Measurements from ENCODE around the gene DHX35. TPM values are rescaled to one million over a fixed set of nuclear protein-coding genes. Genes with fewer than 3 reads are reported as not detected.

Gene DHX35
- total and polyA plus RNA-seq, 2 of the 4 experiments (the other 2 are of a cell fraction), result 9.1 to 13.5 TPM

DNA sequence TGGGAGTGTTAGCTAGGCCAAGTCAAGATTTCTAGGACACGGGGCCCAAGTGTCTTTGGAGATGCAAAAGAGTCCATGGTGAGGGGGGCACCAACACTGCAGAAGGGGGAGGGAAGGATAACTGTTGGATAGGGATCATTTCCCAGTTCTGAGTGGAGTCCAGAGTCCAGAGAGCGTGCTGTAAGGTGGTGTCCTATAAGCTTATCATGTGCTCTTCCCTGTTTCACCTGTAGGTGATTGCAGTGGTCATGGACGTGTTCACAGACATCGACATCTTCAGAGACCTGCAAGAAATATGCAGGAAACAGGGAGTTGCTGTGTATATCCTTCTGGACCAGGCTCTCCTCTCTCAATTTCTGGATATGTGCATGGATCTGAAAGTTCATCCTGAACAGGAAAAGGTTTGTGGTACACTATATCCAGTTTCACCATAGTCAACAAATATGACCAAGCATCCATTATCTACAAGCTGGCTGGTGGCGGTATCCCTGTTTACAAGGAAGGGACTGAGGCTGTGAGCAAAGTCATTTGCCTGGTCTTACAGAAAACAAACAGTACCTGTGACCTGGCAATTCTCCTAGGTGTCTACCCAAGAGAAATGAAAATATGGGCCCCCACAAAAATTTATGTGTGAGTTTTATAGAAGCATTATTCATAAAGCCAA lies 20.3 kb upstream of the DHX35 start:
- ChIA-PET CTCF (no interaction called here), POLR2A (ENCODE audit: unreplicated experiment) (no interaction called here)
- no peaks in the 10 kb centered on the region for H3K27me3 ChIP-seq (ENCODE audit: control insufficient read depth, insufficient read depth, low read length)
- peaks cover 49 to 63% of the 10 kb centered on the region in 2 experiments for H3K79me1 ChIP-seq (ENCODE audit: low read depth in 1 of 2, low read length in 2 of 2)
- H2BK120ac ChIP-seq (ENCODE audit: low read depth, low read length), result no peak overlapping the region
- peaks cover 1% of the 10 kb centered on the region; the same call in 1 of the 2 replicates for H3K36me3 ChIP-seq (ENCODE audit: control insufficient read depth, insufficient read depth, low read length)
- no TSS peak for BruUV-seq (replicated peaks)
- H4K5ac ChIP-seq (ENCODE audit: low read depth, low read length), result no peak overlapping the region
- in situ Hi-C loops (cut with MboI; ENCODE audit: low sequenced_read_pairs), result no loop called here
- 0 out of 2 replicates have a peak, but pooled peaks cover 2% of the 10 kb centered on the region for H3K4me1 ChIP-seq (ENCODE audit: control insufficient read depth, insufficient read depth, low read length)
- WGBS, 2 experiments (ENCODE audit: extremely low coverage in 2 of 2, insufficient read length in 1 of 2), result no CpG with 5 or more reads among the region's 5 CpGs
- no peak overlapping the region for H2AFZ ChIP-seq (replicated peaks; ENCODE audit: low read length, poor library complexity)
- no peak overlapping the region for H2BK15ac ChIP-seq (ENCODE audit: low read depth, low read length)
- H3K14ac ChIP-seq (replicated peaks; ENCODE audit: low read depth, low read length), result no peak overlapping the region
- H3K18ac ChIP-seq (ENCODE audit: low read depth, low read length), result no peak overlapping the region
- no peaks in the 10 kb centered on the region for H3K9me3 ChIP-seq (ENCODE audit: control insufficient read depth, insufficient read depth, low read length)
- no peak overlapping the region for H3K9ac ChIP-seq (ENCODE audit: low read depth, low read length)
- H2BK20ac ChIP-seq (ENCODE audit: low read depth, low read length), result no peak overlapping the region
- DNase-seq, result no peak
- H3K4me3 ChIP-seq (ENCODE audit: insufficient read depth, low read depth, low read length), result no peak overlapping the region
- no peak for TF ChIP-seq RAD21 (IDR thresholded peaks at IDR 0.05; ENCODE audit: low read length)
- no peak for TF ChIP-seq CHD1 (IDR thresholded peaks at IDR 0.05; ENCODE audit: low read depth, low read length)
- no peak for TF ChIP-seq NFE2L2 (IDR thresholded peaks at IDR 0.05; ENCODE audit: low read depth, low read length)
- no peak for TF ChIP-seq MAFK (IDR thresholded peaks at IDR 0.05; ENCODE audit: low read depth, low read length)
- no peak for TF ChIP-seq FOS (IDR thresholded peaks at IDR 0.05; ENCODE audit: low read depth, low read length)
- no peak for TF ChIP-seq USF2 (IDR thresholded peaks at IDR 0.05; ENCODE audit: low read depth, low read length)
- no peak for TF ChIP-seq BHLHE40 (IDR thresholded peaks at IDR 0.05; ENCODE audit: low read depth, low read length)
- no peak for TF ChIP-seq RCOR1 (IDR thresholded peaks at IDR 0.05; ENCODE audit: insufficient replicate concordance, low read length)
- no peak for TF ChIP-seq MXI1 (IDR thresholded peaks at IDR 0.05; ENCODE audit: borderline replicate concordance, low read depth, low read length)
- no peak for TF ChIP-seq ELK1 (IDR thresholded peaks at IDR 0.05; ENCODE audit: borderline replicate concordance, low read depth, low read length)
- TF ChIP-seq CEBPB (IDR thresholded peaks at IDR 0.05; ENCODE audit: low read depth, low read length), result no peak
- TF ChIP-seq MAZ (IDR thresholded peaks at IDR 0.05; ENCODE audit: borderline replicate concordance, low read depth, low read length), result no peak
- H3K4ac ChIP-seq (ENCODE audit: low read depth, low read length), result no peak overlapping the region
- H3K56ac ChIP-seq (ENCODE audit: extremely low read depth, insufficient read depth, low read length), result no peak overlapping the region
- no peak overlapping the region for H2AK5ac ChIP-seq (ENCODE audit: low read depth, low read length)
- 0 out of 2 replicates have a peak, but pooled peaks cover under 1% of the 10 kb centered on the region for H4K20me1 ChIP-seq (ENCODE audit: insufficient read depth, low read length)
- H3K27ac ChIP-seq (ENCODE audit: insufficient read depth, low read length), result no peak overlapping the region
- ATAC-seq (ENCODE audit: low read depth), result no peak
- H3K9me1 ChIP-seq (ENCODE audit: insufficient read depth, low read length), result peaks cover 22% of the 10 kb centered on the region
- H2BK5ac ChIP-seq (ENCODE audit: low read depth, low read length, poor library complexity, severe bottlenecking), result no peak overlapping the region
- no peak overlapping the region for H4K8ac ChIP-seq (ENCODE audit: low read depth in 2 of 2, low read length in 2 of 2)
- dilution Hi-C loops (cut with HindIII; ENCODE audit: low sequenced_read_pairs, unreplicated experiment), result no loop called here
- no peak overlapping the region for H3K23ac ChIP-seq (ENCODE audit: low read depth, low read length)
- H2AK9ac ChIP-seq (replicated peaks; ENCODE audit: low read depth, low read length, poor library complexity), result no peak overlapping the region
- no peak overlapping the region for H3K4me2 ChIP-seq (ENCODE audit: low read depth, low read length)
- intact Hi-C loops (cut with micrococcal nuclease), result no loop called here
- H4K91ac ChIP-seq (ENCODE audit: insufficient read depth, low read depth, low read length), result no peak overlapping the region

All from IMR-90 (cell line).